ENCODE data around the gene NRSN2.

DNA sequence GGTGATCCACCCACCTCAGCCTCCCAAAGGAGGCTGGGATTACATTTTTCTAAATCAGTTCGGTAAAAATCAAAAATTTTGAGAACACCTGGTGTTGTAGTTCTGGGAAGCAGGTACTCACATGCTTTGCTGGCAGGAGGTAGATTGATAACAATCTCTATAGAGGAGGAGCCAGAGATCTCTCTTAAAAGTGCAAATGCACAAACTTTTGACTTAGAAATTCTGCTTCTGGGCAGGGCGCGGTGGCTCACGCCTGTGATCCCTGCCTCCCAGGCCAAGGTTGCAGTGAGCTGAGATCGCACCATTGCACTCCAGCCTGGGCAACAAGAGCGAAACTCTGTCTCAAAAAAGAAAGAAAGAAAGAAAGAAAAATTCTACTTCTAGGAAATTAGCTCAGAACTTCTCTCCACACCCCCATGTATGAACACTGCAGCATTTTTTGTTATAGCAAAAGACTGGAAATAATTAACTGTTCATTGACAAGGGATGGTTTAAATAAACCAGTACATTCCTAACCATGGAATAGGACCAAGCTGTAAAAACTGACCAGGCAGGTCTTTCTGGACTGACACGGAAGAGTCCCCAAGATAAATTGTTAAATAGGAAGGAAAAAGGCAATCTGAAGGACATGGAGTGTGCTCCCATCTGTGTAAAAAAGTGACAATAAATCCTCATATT, 19.3 kb downstream of the NRSN2 start:
- TF ChIP-seq, protein P1, sequence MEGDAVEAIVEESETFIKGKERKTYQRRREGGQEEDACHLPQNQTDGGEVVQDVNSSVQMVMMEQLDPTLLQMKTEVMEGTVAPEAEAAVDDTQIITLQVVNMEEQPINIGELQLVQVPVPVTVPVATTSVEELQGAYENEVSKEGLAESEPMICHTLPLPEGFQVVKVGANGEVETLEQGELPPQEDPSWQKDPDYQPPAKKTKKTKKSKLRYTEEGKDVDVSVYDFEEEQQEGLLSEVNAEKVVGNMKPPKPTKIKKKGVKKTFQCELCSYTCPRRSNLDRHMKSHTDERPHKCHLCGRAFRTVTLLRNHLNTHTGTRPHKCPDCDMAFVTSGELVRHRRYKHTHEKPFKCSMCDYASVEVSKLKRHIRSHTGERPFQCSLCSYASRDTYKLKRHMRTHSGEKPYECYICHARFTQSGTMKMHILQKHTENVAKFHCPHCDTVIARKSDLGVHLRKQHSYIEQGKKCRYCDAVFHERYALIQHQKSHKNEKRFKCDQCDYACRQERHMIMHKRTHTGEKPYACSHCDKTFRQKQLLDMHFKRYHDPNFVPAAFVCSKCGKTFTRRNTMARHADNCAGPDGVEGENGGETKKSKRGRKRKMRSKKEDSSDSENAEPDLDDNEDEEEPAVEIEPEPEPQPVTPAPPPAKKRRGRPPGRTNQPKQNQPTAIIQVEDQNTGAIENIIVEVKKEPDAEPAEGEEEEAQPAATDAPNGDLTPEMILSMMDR (conservative IDR thresholded peaks at IDR 0.05; ENCODE audit: low read length) = no peak
- TF ChIP-seq EZH2phosphoT487 (IDR thresholded peaks at IDR 0.05; ENCODE audit: borderline replicate concordance) = no peak

Data from Loucy (cell line).